Rectal smooth muscle tissue (tissue), 1 donor: ENCODE results near the gene MMAB.

Experiments used
- H3K27ac ChIP-seq: one replicate; pipeline ENCODE4 v1.7.0; 2013; ENCODE audit warnings: low read depth, low read length, inconsistent platforms
- H3K27me3 ChIP-seq: one replicate; pipeline ENCODE4 v1.7.0; 2013; ENCODE audit warnings: low read length; ENCODE audit not compliant: control insufficient read depth, insufficient read depth
- H3K36me3 ChIP-seq: one replicate; pipeline ENCODE4 v1.7.0; 2013; ENCODE audit warnings: low read length; ENCODE audit not compliant: control insufficient read depth, insufficient read depth
- H3K4me1 ChIP-seq: one replicate; pipeline ENCODE4 v1.7.0; 2013; ENCODE audit warnings: low read length; ENCODE audit not compliant: control insufficient read depth, insufficient read depth
- H3K4me3 ChIP-seq: one replicate; pipeline ENCODE4 v1.7.0; 2013; ENCODE audit warnings: low read length
- H3K9ac ChIP-seq: one replicate; pipeline ENCODE4 v1.7.0; 2013; ENCODE audit warnings: low read length

Gene MMAB

DNA sequence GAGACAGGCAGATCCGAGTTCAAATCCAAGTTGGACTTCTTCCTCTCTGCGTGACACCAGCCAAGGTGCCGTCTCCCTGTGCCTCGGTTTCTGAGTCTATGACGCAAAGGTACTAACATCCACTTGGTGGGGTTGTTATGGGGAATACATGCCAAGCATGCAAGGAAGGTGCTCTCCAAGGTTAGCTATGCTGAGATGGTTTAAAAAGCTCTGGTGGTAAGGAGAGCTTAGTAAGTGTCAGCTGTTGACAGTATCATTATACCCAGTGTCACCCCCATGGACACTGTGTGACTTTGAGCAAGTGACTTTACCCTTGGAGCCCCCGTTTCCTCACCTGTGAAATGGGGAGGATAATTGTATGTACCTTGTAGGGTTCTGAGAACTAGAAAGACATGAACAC lies 22.2 kb downstream of the MMAB start:
- no peak overlapping the region for H3K4me3 ChIP-seq
- H3K4me1 ChIP-seq: no peaks in the 10 kb centered on the region
- H3K27me3 ChIP-seq: peaks cover 13% of the 10 kb centered on the region
- H3K36me3 ChIP-seq: no peaks in the 10 kb centered on the region
- no peak overlapping the region for H3K9ac ChIP-seq
- no peak overlapping the region for H3K27ac ChIP-seq

GRCh38 chr12:109550281-109550680 lies 23.0 kb downstream of the MMAB start:
- Histone ChIP-seq H3K36me3 (no peaks in the 10 kb centered on the region), H3K9ac (no peak overlapping the region), H3K4me3 (no peak overlapping the region), H3K4me1 (no peaks in the 10 kb centered on the region), H3K27ac (no peak overlapping the region), H3K27me3 (peaks cover 13% of the 10 kb centered on the region)

DNA sequence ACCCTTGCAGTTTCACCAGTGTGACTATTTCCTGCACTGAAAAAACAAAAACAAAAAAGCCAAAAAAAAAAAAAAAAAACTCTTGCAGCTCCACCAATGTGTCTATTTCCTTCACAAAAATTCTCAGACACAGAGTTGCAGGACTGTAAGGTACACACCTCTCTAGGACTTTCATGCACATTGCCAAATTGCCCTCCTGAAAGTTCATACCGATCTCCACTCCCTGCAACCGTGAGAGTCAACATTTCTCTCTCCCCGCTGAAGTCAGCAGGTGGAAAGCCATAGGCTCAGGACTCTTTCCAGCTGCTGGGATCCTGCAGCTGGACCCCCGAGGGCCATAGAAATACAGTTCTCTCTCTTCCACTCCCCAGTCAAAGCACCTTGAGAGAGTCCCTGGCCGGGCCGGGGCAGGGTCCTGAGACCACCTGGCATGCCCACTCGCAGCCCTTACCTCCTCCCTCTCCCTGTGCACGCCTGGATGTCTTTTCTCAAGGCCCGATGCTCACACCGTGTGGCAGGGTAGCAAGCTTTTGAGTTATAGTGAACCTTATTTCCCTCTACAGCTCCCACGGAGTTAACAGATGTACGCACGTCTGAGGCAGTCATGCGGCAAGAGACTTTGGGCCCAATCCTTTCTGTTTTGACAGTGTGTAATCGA lies 23.6 kb downstream of the MMAB start:
- H3K27me3 ChIP-seq: peaks cover 13% of the 10 kb centered on the region
- no peaks in the 10 kb centered on the region for H3K4me1 ChIP-seq

GRCh38 chr12:109548258-109548657 lies 25.0 kb downstream of the MMAB start:
- Histone ChIP-seq H3K4me3 (no peak overlapping the region), H3K9ac (no peak overlapping the region), H3K4me1 (no peaks in the 10 kb centered on the region), H3K36me3 (no peaks in the 10 kb centered on the region), H3K27ac (no peak overlapping the region), H3K27me3 (peaks cover 13% of the 10 kb centered on the region)

More for the DNA sequence above, 23.6 kb downstream of the MMAB start:
- no peak overlapping the region for H3K27ac ChIP-seq
- H3K4me3 ChIP-seq: no peak overlapping the region
- H3K9ac ChIP-seq: no peak overlapping the region
- H3K36me3 ChIP-seq: no peaks in the 10 kb centered on the region

GRCh38 chr12:109547286-109547685 lies 26.0 kb downstream of the MMAB start:
- Histone ChIP-seq H3K27me3 (peaks cover 13% of the 10 kb centered on the region), H3K4me1 (no peaks in the 10 kb centered on the region), H3K36me3 (no peaks in the 10 kb centered on the region), H3K27ac (no peak overlapping the region), H3K4me3 (no peak overlapping the region), H3K9ac (no peak overlapping the region)

DNA sequence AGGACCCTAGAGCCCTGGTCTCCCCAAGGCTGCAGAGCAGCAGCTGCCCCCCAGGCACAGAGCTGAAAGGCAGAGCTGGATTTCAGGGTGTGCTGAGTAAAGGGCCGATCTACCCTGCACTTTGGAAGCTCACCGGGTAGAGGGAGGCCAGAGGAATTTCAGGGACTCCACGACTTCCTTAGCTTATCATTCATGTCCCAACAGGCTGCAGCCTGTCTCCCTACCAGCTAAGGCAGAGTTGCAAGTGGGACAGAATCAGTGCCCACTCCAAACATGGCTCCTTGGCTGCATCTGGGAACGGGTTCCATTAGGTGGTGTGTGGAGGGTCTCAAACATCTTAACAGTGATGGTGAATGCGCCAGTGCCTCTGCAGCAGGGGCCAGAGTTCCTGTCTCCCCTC lies 27.5 kb downstream of the MMAB start:
- H3K27me3 ChIP-seq: peaks cover 9% of the 10 kb centered on the region
- H3K27ac ChIP-seq: no peak overlapping the region
- H3K4me1 ChIP-seq: no peaks in the 10 kb centered on the region
- H3K9ac ChIP-seq: no peak overlapping the region
- H3K4me3 ChIP-seq: no peak overlapping the region
- H3K36me3 ChIP-seq: no peaks in the 10 kb centered on the region

GRCh38 chr12:109544955-109545531 lies 28.3 kb downstream of the MMAB start:
- Histone ChIP-seq H3K27ac (no peak overlapping the region), H3K27me3 (peaks cover 5% of the 10 kb centered on the region), H3K9ac (no peak overlapping the region), H3K4me1 (no peaks in the 10 kb centered on the region), H3K4me3 (no peak overlapping the region), H3K36me3 (no peaks in the 10 kb centered on the region)

GRCh38 chr12:109542876-109543275 lies 30.4 kb downstream of the MMAB start:
- H3K4me3 ChIP-seq: no peak overlapping the region
- no peaks in the 10 kb centered on the region for H3K4me1 ChIP-seq
- H3K9ac ChIP-seq: no peak overlapping the region
- no peaks in the 10 kb centered on the region for H3K27me3 ChIP-seq
- H3K36me3 ChIP-seq: no peaks in the 10 kb centered on the region
- H3K27ac ChIP-seq: no peak overlapping the region

DNA sequence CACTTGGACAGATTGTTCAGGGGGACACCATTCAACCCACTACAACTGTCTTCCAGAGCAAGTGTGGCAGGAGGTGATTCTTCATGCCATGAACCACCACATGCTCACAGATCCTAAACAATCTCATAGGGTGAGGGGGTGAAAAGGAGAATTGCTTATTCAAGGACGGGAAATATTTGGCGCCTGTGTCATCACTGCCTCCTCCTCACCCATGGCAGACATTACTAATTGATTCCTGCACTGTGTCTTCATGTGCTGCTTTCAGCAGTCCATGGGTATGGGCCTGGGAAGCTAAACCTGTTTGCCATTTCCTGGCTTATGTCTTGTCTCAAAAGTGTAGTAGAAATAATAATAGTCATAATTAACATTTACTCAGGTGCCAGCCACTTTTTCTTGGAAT lies 31.3 kb downstream of the MMAB start:
- H3K36me3 ChIP-seq: no peaks in the 10 kb centered on the region
- no peaks in the 10 kb centered on the region for H3K4me1 ChIP-seq
- no peak overlapping the region for H3K9ac ChIP-seq
- H3K4me3 ChIP-seq: no peak overlapping the region
- H3K27me3 ChIP-seq: no peaks in the 10 kb centered on the region
- no peak overlapping the region for H3K27ac ChIP-seq

- no peak overlapping the region for H3K27ac ChIP-seq
- no peak overlapping the region for H3K9ac ChIP-seq
- no peaks in the 10 kb centered on the region for H3K27me3 ChIP-seq
- no peaks in the 10 kb centered on the region for H3K4me1 ChIP-seq
- no peak overlapping the region for H3K4me3 ChIP-seq
- H3K36me3 ChIP-seq: no peaks in the 10 kb centered on the region
These were observed 31.9 kb downstream of the MMAB start for GRCh38 chr12:109541413-109541726.

GRCh38 chr12:109540526-109541412 lies 32.5 kb downstream of the MMAB start:
- Histone ChIP-seq H3K36me3 (peaks cover 3% of the 10 kb centered on the region), H3K4me1 (no peaks in the 10 kb centered on the region), H3K9ac (no peak overlapping the region), H3K27ac (no peak overlapping the region), H3K27me3 (no peaks in the 10 kb centered on the region), H3K4me3 (no peak overlapping the region)

DNA sequence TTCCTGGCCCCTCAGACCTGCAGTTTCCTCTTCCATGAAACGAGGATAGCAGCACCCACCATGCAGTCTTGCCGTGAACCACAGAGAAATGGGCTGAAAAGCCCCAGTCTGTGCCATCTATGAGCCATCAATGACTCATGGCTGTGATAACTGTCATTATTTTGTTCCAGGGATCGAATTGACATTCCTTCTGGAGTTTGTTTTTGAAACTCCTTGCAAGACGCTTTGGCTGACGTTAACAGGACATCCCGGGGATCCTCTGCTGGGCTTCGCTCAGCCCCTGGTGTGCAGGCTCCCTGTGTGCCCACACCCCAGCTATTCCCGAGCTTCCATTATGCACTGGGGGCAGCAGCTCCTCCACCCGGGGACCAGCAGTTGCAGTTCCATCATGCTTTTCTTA lies 33.8 kb downstream of the MMAB start:
- H3K9ac ChIP-seq: no peak overlapping the region
- H3K4me1 ChIP-seq: no peaks in the 10 kb centered on the region
- no peaks in the 10 kb centered on the region for H3K27me3 ChIP-seq
- no peak overlapping the region for H3K27ac ChIP-seq
- peaks cover 6% of the 10 kb centered on the region for H3K36me3 ChIP-seq
- H3K4me3 ChIP-seq: no peak overlapping the region
